Measurements from ENCODE around the gene ACIN1. TPM values are rescaled to one million over a fixed set of nuclear protein-coding genes. Genes with fewer than 3 reads are reported as not detected.

ACIN1 gene
- total and polyA plus RNA-seq, 9 of the 15 experiments (the other 6 are each of a cell fraction or from before 2014, with no cell fraction given): 5.0 to 196 (median 129) TPM

- TF ChIP-seq ZNF280A (IDR thresholded peaks at IDR 0.05; ENCODE audit: low read depth, partially characterized antibody) (no peak), HDAC6 (IDR thresholded peaks at IDR 0.05; ENCODE audit: low read depth, low read length) (no peak), ZNF384 (IDR thresholded peaks at IDR 0.05; ENCODE audit: low read depth, low read length) (0 out of 2 replicates have a peak, but pooled peaks have one; percentile 19), PHF20 (IDR thresholded peaks at IDR 0.05; ENCODE audit: partially characterized antibody) (no peak), PRMT5 (CRISPR knock-in tag; IDR thresholded peaks at IDR 0.05) (no peak), JUN (IDR thresholded peaks at IDR 0.05; ENCODE audit: borderline replicate concordance, low read depth, low read length) (peak; percentile 40; the same call in 1 of the 2 replicates), JUN (CRISPR knock-in tag; IDR thresholded peaks at IDR 0.05; ENCODE audit: borderline replicate concordance) (no peak), GABPB2 (CRISPR knock-in tag; conservative IDR thresholded peaks at IDR 0.05) (no peak), PKNOX1 (IDR thresholded peaks at IDR 0.05) (peak; percentile 92), MEIS2 (IDR thresholded peaks at IDR 0.05; ENCODE audit: partially characterized antibody) (peak; percentile 45), ZFX (CRISPR knock-in tag; IDR thresholded peaks at IDR 0.05) (peak; percentile 55), RAD21 (CRISPR knock-in tag; conservative IDR thresholded peaks at IDR 0.05 in 1 of 2, IDR thresholded peaks at IDR 0.05 in 1 of 2) (peak; percentile 50 to 72), UBTF (IDR thresholded peaks at IDR 0.05; ENCODE audit: borderline replicate concordance in 1 of 2, low read depth in 2 of 2, low read length in 2 of 2) (no peak), BCOR (IDR thresholded peaks at IDR 0.05) (peak; percentile 57), MTA3 (IDR thresholded peaks at IDR 0.05; ENCODE audit: borderline replicate concordance) (peak; percentile 26; the same call in 1 of the 2 replicates), KLF16 (IDR thresholded peaks at IDR 0.05) (peak; percentile 41; the same call in 1 of the 2 replicates)
- TF ChIP-seq, protein P1, sequence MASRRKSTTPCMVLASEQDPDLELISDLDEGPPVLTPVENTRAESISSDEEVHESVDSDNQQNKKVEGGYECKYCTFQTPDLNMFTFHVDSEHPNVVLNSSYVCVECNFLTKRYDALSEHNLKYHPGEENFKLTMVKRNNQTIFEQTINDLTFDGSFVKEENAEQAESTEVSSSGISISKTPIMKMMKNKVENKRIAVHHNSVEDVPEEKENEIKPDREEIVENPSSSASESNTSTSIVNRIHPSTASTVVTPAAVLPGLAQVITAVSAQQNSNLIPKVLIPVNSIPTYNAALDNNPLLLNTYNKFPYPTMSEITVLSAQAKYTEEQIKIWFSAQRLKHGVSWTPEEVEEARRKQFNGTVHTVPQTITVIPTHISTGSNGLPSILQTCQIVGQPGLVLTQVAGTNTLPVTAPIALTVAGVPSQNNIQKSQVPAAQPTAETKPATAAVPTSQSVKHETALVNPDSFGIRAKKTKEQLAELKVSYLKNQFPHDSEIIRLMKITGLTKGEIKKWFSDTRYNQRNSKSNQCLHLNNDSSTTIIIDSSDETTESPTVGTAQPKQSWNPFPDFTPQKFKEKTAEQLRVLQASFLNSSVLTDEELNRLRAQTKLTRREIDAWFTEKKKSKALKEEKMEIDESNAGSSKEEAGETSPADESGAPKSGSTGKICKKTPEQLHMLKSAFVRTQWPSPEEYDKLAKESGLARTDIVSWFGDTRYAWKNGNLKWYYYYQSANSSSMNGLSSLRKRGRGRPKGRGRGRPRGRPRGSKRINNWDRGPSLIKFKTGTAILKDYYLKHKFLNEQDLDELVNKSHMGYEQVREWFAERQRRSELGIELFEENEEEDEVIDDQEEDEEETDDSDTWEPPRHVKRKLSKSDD (conservative IDR thresholded peaks at IDR 0.05; ENCODE audit: low read length): no peak
- TF ChIP-seq, protein P2, sequence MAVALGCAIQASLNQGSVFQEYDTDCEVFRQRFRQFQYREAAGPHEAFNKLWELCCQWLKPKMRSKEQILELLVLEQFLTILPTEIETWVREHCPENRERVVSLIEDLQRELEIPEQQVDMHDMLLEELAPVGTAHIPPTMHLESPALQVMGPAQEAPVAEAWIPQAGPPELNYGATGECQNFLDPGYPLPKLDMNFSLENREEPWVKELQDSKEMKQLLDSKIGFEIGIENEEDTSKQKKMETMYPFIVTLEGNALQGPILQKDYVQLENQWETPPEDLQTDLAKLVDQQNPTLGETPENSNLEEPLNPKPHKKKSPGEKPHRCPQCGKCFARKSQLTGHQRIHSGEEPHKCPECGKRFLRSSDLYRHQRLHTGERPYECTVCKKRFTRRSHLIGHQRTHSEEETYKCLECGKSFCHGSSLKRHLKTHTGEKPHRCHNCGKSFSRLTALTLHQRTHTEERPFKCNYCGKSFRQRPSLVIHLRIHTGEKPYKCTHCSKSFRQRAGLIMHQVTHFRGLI (CRISPR knock-in tag; IDR thresholded peaks at IDR 0.05): no peak
Measured at GRCh38 chr14:23056145-23056955, 38.6 kb downstream of the ACIN1 start (continued).

Data from K562 (cell line).